Lower lobe of right lung (tissue), 2 donors: ENCODE measurements around the gene DNA2. TPM values are rescaled to one million over a fixed set of nuclear protein-coding genes. Genes with fewer than 3 reads are reported as not detected.
"Not testable (repeated sequence)": the region's sequence is repeated elsewhere in the genome, so short reads cannot be mapped to it uniquely, and the experiment has no call there.

ENCODE experiments used
- ATAC-seq, 2 donors: fragments of 200-7000 bp; cut with Tn5 transposase; one replicate each; pipeline ENCODE4 v1.9.1; 2020 to 2022; ENCODE audit warnings: mild to moderate bottlenecking in 2 of 2, moderate library complexity in 2 of 2
- DNase-seq: peaks from one replicate; pipeline ENCODE4 v3.0.0-alpha.2; 2020
- H3K27ac ChIP-seq: fragments of 200-600 bp; one replicate; pipeline ENCODE4 v1.8.0; 2022
- H3K27me3 ChIP-seq: fragments of 200-600 bp; one replicate; pipeline ENCODE4 v1.8.0; 2022; ENCODE audit warnings: low read depth
- H3K36me3 ChIP-seq: fragments of 200-600 bp; one replicate; pipeline ENCODE4 v1.8.0; 2022; ENCODE audit warnings: mild to moderate bottlenecking
- H3K4me1 ChIP-seq: fragments of 200-600 bp; one replicate; pipeline ENCODE4 v1.8.0; 2022
- H3K4me3 ChIP-seq: fragments of 200-600 bp; one replicate; pipeline ENCODE4 v1.8.0; 2022; ENCODE audit warnings: mild to moderate bottlenecking
- H3K9me3 ChIP-seq: fragments of 200-600 bp; one replicate; pipeline ENCODE4 v1.8.0; 2022
- CTCF ChIP-seq: fragments of 200-600 bp; IDR thresholded peaks from one replicate; pipeline ENCODE4 v1.8.0; 2022; ENCODE audit warnings: antibody characterized with exemption, mild to moderate bottlenecking
- intact Hi-C: fragments of 100-400 bp; cut with DNase I; formaldehyde crosslinking; loops from one replicate; pipeline ENCODE4 v1.11.0; 2022
- total RNA-seq: library from RNA; stranded (reverse); fragmentation: NEBNext Ultra II Directional; extraction: Animal tissue kit (Norgen Biotek cat#: 25700); gene quantifications from one replicate; pipeline ENCODE4 v1.2.1, GENCODE V29; 2021
- donor health status: DM: no; HTN: yes; CAD: no; lungs with severe emphysema.

Gene DNA2
- total RNA-seq, 1 donor from 2014 or later, result 7.1 TPM

- no peak overlapping the region for H3K4me3 ChIP-seq
- H3K4me1 ChIP-seq, result no peaks in the 10 kb centered on the region
- no peaks in the 10 kb centered on the region for H3K27me3 ChIP-seq
- H3K27ac ChIP-seq, result no peak overlapping the region
- intact Hi-C loops, result no loop called here
- peaks cover 5% of the 10 kb centered on the region for H3K36me3 ChIP-seq
- DNase-seq (no peak), ATAC-seq (no peak)
- H3K9me3 ChIP-seq, result no peaks in the 10 kb centered on the region
- no peak for TF ChIP-seq CTCF
These were observed 8.2 kb downstream of the DNA2 start for GRCh38 chr10:68463365-68464093.

GRCh38 chr10:68462536-68462935, 9.2 kb downstream of the DNA2 start:
- TF ChIP-seq CTCF, result no peak
- no peak overlapping the region for H3K27ac ChIP-seq
- H3K9me3 ChIP-seq, result no peaks in the 10 kb centered on the region
- no peak overlapping the region for H3K4me3 ChIP-seq
- H3K36me3 ChIP-seq, result peaks cover 5% of the 10 kb centered on the region
- no peaks in the 10 kb centered on the region for H3K4me1 ChIP-seq
- DNase-seq (no peak), ATAC-seq (no peak)
- intact Hi-C loops, result no loop called here
- no peaks in the 10 kb centered on the region for H3K27me3 ChIP-seq

DNA sequence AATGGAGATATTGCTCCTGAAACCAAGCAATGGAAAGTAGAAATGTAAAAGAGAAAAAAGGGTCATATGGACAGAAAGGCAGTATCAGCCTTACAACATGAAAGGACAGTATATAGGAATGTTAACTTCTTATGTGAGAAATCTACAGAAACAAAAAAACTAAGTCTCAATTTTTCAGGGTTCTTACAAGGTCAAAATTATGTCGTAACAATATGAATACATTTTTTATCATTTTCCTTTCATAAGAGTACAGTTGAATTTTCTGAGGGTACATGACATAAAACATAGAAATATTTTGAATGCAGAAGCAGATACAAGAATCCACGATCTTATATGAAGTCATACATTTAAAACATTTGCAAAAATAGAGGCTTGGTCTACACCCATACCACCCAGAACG, 10.7 kb downstream of the DNA2 start:
- intact Hi-C loops, result no loop called here
- Histone ChIP-seq H3K27ac (no peak overlapping the region), H3K4me1 (no peaks in the 10 kb centered on the region), H3K36me3 (peaks cover 5% of the 10 kb centered on the region), H3K9me3 (no peaks in the 10 kb centered on the region), H3K27me3 (no peaks in the 10 kb centered on the region), H3K4me3 (no peak overlapping the region)
- no peak for ATAC-seq
- DNase-seq, result no peak
- TF ChIP-seq CTCF, result no peak

DNA sequence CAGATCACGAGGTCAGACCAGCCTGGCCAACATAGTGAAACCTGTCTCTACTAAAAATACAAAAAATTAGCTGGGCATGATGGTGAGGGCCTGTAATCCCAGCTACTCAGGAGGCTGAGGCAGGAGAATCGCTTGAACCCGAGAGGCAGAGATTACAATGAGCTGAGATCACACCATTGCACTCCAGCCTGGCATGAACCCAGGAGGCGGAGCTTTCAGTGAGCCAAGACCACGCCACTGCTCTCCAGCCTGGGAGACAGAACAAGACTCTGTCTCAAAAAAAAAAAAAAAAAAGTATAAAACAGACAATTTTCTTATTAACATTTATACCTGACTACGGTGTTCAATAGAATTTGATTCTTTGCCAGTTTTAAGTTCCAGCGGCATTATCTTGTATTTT, 22.1 kb downstream of the DNA2 start:
- DNase-seq, intact Hi-C loops, H3K27me3 ChIP-seq, H3K4me1 ChIP-seq, H3K9me3 ChIP-seq, H3K27ac ChIP-seq, H3K4me3 ChIP-seq, H3K36me3 ChIP-seq: not testable (repeated sequence)
- peak in 1 of 2 donors; percentile 35 for ATAC-seq

DNA sequence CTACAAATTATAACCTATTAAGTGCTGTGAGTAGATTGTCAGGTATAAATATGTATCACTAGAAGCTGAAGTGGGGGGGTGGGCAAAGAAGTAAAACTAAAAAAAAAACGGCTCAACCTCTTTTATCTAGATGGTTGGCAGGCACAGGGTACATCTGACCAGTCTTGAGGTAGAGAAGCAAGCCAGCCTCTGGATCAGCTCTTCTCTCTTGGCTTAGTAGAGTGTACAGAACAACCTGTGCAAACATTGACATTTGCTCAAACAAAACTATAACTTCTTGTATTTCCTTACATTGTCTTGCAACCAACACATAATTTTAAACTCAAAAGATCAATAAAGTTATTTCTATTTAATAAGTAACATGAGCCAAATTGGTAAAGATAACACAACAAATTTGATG, 25.6 kb downstream of the DNA2 start:
- no peak for TF ChIP-seq CTCF
- H3K36me3 ChIP-seq, result no peaks in the 10 kb centered on the region
- no peak overlapping the region for H3K4me3 ChIP-seq
- intact Hi-C loops, result no loop called here
- H3K4me1 ChIP-seq, result no peaks in the 10 kb centered on the region
- no peaks in the 10 kb centered on the region for H3K9me3 ChIP-seq
- no peaks in the 10 kb centered on the region for H3K27me3 ChIP-seq
- no peak for ATAC-seq
- H3K27ac ChIP-seq, result no peak overlapping the region
- no peak for DNase-seq

- intact Hi-C loops, result no loop called here
- DNase-seq (no peak), ATAC-seq (no peak)
- no peak overlapping the region for H3K27ac ChIP-seq
- TF ChIP-seq CTCF, result no peak
- no peak overlapping the region for H3K4me3 ChIP-seq
- no peaks in the 10 kb centered on the region for H3K4me1 ChIP-seq
- H3K9me3 ChIP-seq, result no peaks in the 10 kb centered on the region
- H3K27me3 ChIP-seq, result no peaks in the 10 kb centered on the region
- H3K36me3 ChIP-seq, result no peaks in the 10 kb centered on the region
These were observed 28.8 kb downstream of the DNA2 start for GRCh38 chr10:68442971-68443370.
